HG03439 (cell line): ENCODE results near the gene HERC2.
"Not testable (repeated sequence)": the region's sequence is repeated elsewhere in the genome, so short reads cannot be mapped to it uniquely, and the experiment has no call there.

Experiments
- ATAC-seq: cut with Tn5 transposase; IDR thresholded peaks from one replicate; pipeline ENCODE4 v1.9.1; 2021; ENCODE audit warnings: mild to moderate bottlenecking, moderate library complexity; ENCODE audit not compliant: unreplicated experiment

The HERC2 gene

GRCh38 chr15:28286031-28286430, 35.9 kb downstream of the HERC2 start:
- ATAC-seq, result no peak

- no peak for ATAC-seq
These were observed 40.1 kb downstream of the HERC2 start for GRCh38 chr15:28281876-28282275.

GRCh38 chr15:28274635-28275034, 47.3 kb downstream of the HERC2 start:
- ATAC-seq, result no peak

GRCh38 chr15:28273873-28274610, 47.9 kb downstream of the HERC2 start:
- ATAC-seq, result no peak

DNA sequence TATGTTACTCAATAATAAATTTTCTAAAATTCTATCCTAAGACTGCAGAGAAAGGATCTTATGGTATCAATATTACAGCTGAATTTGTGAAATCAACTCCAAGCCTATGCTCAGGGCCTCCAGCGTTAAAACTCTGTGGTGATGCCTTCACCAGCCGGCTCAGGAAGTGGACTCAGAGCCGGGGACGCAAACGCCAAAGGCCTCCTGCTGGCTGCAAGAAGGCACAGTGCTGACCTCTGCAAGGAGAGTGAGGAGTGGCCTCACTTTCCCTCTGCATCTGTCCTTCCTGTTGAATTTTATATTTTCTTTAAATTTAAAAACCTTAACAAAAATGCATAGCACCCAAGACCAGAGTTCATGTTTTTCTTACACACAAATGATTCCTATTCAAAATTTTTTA, 48.5 kb downstream of the HERC2 start:
- no peak for ATAC-seq

DNA sequence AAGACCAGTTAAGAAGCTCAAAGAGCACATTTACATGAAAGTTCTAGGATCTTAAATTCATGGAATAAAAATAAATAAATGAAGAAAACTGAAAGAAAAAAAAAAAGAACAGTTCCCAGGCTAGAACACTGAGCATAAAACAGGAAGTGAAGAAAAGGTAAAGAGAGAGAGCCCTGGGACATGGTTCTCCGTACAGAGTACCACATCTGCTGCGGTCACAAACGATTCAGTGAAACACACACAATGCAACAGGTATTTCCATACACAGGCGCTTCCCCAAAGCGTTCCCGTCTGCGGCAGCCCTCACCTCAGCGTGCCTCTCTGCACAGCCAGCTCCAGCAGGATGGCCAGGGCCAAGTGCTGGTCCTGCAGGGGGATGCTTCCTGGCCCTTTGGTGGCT, 49.4 kb downstream of the HERC2 start:
- no peak for ATAC-seq

DNA sequence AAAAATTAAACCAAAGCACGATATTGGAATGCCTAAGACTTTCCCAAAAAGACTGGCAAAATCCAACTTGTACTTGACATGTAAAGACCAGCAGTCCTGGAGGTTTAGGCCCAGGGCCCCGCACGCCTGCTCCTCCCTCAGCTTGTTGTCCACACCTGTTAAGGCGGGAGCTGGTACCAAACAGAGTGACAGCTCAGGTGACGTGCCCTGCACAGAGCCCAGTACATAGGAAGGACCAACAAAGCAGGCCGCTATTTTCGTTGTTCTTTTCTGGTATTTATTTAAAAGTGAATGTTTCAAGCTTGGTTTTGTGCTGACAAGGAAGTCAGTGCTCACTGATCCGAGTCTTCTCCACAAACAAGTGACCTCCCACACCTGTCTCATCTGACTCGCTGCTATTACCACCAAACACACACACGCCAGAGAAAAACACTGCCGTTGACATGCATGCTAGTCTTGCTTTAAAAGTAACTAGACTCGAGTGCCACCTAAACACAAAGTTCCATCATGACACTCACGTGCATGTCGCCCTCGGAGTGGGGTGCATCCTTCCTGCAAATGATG, 50.2 kb downstream of the HERC2 start:
- no peak for ATAC-seq

DNA sequence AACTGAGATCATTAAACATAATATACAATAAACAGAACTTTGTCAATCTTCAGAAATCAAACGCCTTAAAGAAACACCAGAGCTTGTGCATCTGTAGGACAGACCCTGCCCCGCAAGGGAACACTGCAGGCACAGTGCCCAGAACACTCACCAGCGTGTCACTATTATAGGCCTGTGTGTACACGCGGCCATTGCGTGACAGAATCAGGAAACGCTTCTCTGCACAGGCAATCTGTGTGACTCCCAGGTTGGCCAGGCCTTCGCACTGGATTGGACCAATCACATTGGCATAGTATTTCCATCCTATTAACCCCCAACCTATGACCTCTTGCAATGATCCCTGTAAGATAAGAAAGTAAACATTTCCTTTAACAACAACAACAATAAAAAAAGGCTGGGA, 52.9 kb downstream of the HERC2 start:
- ATAC-seq, result no peak

- ATAC-seq, result no peak
These were observed 54.3 kb downstream of the HERC2 start for GRCh38 chr15:28267727-28268126.

DNA sequence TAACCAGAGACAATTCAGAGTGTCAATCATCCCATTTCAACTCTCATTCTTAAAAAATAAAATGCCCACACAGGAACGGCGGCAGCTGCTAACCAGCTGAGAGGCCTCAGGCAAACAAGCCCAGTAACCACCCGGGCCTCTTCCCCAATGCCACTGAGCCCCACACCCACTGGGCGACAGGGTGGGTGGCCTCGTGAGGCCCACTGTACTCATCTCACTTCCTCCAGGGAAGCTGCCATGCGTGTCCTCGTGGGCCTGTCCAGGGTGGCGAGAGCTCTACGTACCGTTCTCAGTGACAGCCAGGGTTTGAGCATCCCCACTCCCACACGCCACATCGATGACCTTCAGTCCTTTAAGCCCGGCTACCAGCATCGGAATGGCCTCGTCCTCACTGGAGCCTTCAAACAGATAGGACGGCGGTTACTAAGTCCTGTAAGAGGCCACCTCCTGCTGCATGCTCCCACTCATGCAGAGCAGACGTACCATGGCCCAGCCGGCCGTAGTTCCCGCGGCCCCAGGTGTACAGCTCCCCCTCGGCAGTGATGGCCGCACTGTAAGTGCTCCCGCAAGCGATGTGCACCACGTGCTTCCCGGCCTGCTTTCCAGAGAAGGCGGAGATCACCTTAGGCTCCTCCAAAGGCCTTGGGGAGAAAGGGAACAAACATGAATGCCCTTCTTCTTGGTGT, 56.5 kb downstream of the HERC2 start:
- ATAC-seq, result no peak

- no peak for ATAC-seq
These were observed 57.8 kb downstream of the HERC2 start for GRCh38 chr15:28264166-28264565.

DNA sequence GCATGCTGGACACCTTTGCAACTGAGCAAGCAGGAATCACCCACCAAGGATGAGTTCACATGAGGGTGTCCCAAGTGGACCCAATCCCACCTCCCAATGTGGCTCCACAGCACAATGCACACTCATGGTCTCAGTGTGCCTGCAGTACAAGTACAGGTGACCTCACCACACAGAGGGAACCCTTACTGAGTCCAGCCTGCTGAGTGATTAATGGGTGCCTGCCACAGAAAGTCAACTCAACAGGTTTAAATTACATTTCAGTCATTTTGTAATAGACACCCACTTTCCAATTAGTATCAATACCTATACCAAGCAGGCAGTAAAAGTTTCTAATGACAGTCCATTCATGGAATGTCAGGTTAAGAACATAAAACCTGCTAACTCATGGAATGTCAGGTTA, 59.5 kb downstream of the HERC2 start:
- no peak for ATAC-seq

DNA sequence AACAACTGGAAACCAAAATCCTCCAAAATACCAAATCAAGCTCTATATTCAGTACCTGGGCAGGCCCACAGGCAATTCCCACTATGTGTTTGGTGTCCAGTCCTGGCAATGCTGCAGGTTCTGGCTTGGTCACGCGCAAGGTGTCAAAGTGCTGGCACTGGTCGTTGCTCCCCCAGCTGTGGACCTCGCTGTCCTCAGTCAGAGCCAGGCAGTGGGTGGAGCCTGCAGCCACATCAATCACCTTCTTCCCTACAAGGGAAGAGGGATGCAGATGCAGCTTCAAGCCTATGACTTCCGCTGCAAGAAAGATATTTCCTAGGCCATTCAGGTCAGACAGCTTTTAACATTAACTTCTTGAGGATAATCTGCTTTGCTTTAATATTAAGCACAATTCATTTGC, 61.3 kb downstream of the HERC2 start:
- no peak for ATAC-seq

GRCh38 chr15:28260317-28260716, 61.7 kb downstream of the HERC2 start:
- no peak for ATAC-seq

DNA sequence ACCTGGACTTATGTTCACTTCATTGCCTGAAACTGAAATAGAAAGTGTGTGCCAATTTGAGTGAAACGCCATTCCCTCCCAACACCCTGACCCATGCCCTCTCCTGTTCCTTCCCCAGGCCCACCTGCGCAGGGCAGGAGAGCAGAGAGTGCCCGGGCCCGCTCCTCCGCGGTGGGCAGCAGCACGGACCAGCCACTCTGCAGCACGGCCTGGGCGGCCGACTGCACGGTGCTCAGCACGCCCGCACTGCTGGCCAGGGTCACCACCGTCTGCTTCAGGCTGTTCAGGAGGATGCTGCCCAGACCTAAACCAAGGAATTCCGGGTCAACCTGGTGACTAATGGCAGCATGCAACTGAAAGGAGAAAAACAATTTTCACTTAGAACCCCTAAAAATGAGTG, 66.0 kb downstream of the HERC2 start:
- no peak for ATAC-seq

- no peak for ATAC-seq
These were observed 69.1 kb downstream of the HERC2 start for GRCh38 chr15:28252831-28253230.

- no peak for ATAC-seq
These were observed 75.4 kb downstream of the HERC2 start for GRCh38 chr15:28246605-28247004.

GRCh38 chr15:28243901-28244300, 78.1 kb downstream of the HERC2 start:
- ATAC-seq, result no peak

GRCh38 chr15:28243399-28243798, 78.6 kb downstream of the HERC2 start:
- ATAC-seq, result no peak

GRCh38 chr15:28238296-28238695, 83.7 kb downstream of the HERC2 start:
- not testable (repeated sequence) for ATAC-seq

DNA sequence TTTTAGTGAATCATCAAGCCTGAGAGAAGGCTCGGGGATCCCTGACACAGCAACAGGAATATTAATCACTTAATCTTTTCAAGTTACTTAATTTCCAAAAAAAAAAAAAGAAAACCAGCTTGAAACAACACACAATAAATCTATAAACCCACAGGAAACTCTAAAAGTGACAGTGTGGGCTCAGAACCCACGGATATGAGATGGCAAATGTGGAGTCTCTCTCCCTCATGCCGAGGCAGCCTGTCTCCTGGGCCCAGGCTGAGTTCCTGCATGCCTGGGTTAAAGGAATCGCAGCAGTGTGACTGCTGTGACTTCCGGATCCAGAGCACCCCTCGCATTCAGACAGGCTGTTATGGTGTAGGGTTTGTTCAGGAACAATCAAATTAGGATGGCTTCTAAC, 90.2 kb downstream of the HERC2 start:
- not testable (repeated sequence) for ATAC-seq

GRCh38 chr15:28231336-28231735, 90.6 kb downstream of the HERC2 start:
- ATAC-seq, result not testable (repeated sequence)
